B cell (primary cell): Measurements from ENCODE around the gene BRINP3. TPM values are rescaled to one million over a fixed set of nuclear protein-coding genes. Genes with fewer than 3 reads are reported as not detected.

Source experiments
- ATAC-seq: fragments of 200-7000 bp; cut with Tn5 transposase; one replicate; pipeline ENCODE4 v1.10.0; 2021; ENCODE audit warnings: low read depth, mild to moderate bottlenecking, moderate number of reproducible peaks, moderate library complexity
- CTCF ChIA-PET: fragments of 350-600 bp; sonication (Branson Sonifier 250); formaldehyde crosslinking; loops from one replicate; lab custom pipeline; 2021; ENCODE audit warnings: antibody characterized with exemption, inconsistent platforms; lab: Charles Lee
- POLR2A ChIA-PET: fragments of 350-600 bp; sonication (Branson Sonifier 250); formaldehyde crosslinking; loops from one replicate; lab custom pipeline; 2021; ENCODE audit warnings: antibody characterized with exemption; lab: Charles Lee
- DNase-seq: peaks from one replicate; pipeline ENCODE4 v3.0.0; 2013
- H2AFZ ChIP-seq: 2 replicates; pipeline ENCODE4 v1.6.1; 2012; ENCODE audit warnings: mild to moderate bottlenecking, low read depth, low read length; ENCODE audit not compliant: insufficient read depth, poor library complexity, severe bottlenecking
- H3K27ac ChIP-seq, 2 donors: 1 replicate in 1 of 2; 2 replicates in 1 of 2; pipeline ENCODE4 v1.5.1; 2012 to 2013; ENCODE audit warnings: low read length in 2 of 2, mild to moderate bottlenecking in 2 of 2, moderate library complexity in 1 of 2
- H3K27me3 ChIP-seq, 4 experiments: fragments of 200-600 bp in 1 of 4; sonication (generic) in 1 of 4; replicated peaks in 1 of 4; 1 replicate in 2 of 4; 2 replicates in 2 of 4; pipeline versions ENCODE4 v1.6.1 to v1.7.0; 2013 to 2016; ENCODE audit warnings: low read length in 3 of 4, mild to moderate bottlenecking in 2 of 4, mixed read lengths in 1 of 4, moderate library complexity in 1 of 4; ENCODE audit not compliant: insufficient read depth in 4 of 4, control insufficient read depth in 3 of 4; ENCODE audit errors: control extremely low read depth in 1 of 4
- H3K36me3 ChIP-seq, 2 experiments: replicated peaks in 1 of 2; 1 replicate in 1 of 2; 2 replicates in 1 of 2; pipeline versions ENCODE4 v1.6.1 to v1.7.1; 2013; ENCODE audit warnings: low read length in 1 of 2; ENCODE audit not compliant: insufficient read depth in 2 of 2, control insufficient read depth in 1 of 2; ENCODE audit errors: control extremely low read depth in 1 of 2, extremely low read depth in 1 of 2
- H3K4me1 ChIP-seq, 2 donors: fragments of 200-600 bp in 1 of 2; sonication (generic) in 1 of 2; 1 replicate in 1 of 2; 2 replicates in 1 of 2; pipeline versions ENCODE4 v1.5.1 to v1.6.1; 2013 to 2017; ENCODE audit warnings: low read length in 2 of 2; ENCODE audit not compliant: control insufficient read depth in 2 of 2, insufficient read depth in 2 of 2
- H3K4me2 ChIP-seq: replicated peaks from 2 replicates; pipeline ENCODE3; 2012; ENCODE audit warnings: mild to moderate bottlenecking, low read depth, low read length; ENCODE audit not compliant: poor library complexity, severe bottlenecking
- H3K4me3 ChIP-seq, 5 experiments: fragments of 200-600 bp in 1 of 5; sonication (generic) in 1 of 5; 1 replicate in 3 of 5; 2 replicates in 2 of 5; pipeline versions ENCODE4 v1.5.1 to v1.7.0; 2011 to 2016; ENCODE audit warnings: low read length in 4 of 5, mild to moderate bottlenecking in 4 of 5, low read depth in 2 of 5, control low read depth in 1 of 5, moderate library complexity in 1 of 5; ENCODE audit not compliant: insufficient read depth in 1 of 5; ENCODE audit errors: control extremely low read depth in 1 of 5, extremely low read depth in 1 of 5
- H3K79me2 ChIP-seq: fragments of 200-600 bp; sonication (generic); one replicate; pipeline ENCODE4 v1.6.0; 2016; ENCODE audit warnings: low read length; ENCODE audit not compliant: control insufficient read depth, insufficient read depth
- H3K9ac ChIP-seq: fragments of 200-600 bp; sonication (generic); 2 replicates; pipeline ENCODE4 v1.6.1; 2017; ENCODE audit warnings: mild to moderate bottlenecking, low read length, moderate library complexity
- H3K9me3 ChIP-seq, 3 donors: one replicate each; pipeline versions ENCODE4 v1.6.1 to v1.7.1; 2013; ENCODE audit warnings: low read length in 2 of 3; ENCODE audit not compliant: control insufficient read depth in 2 of 3, insufficient read depth in 1 of 3; ENCODE audit errors: control extremely low read depth in 1 of 3
- H4K20me1 ChIP-seq: 2 replicates; pipeline ENCODE4 v1.6.0; 2012; ENCODE audit warnings: mild to moderate bottlenecking, low read length; ENCODE audit not compliant: insufficient read depth, control insufficient read depth, poor library complexity, severe bottlenecking
- H3K27ac Mint-ChIP-seq: one replicate; pipeline ENCODE4 v1.8.0; 2021; ENCODE audit warnings: mixed read lengths
- H3K27me3 Mint-ChIP-seq: one replicate; pipeline ENCODE4 v1.8.0; 2021; ENCODE audit warnings: mixed read lengths
- H3K4me1 Mint-ChIP-seq: one replicate; pipeline ENCODE4 v1.8.0; 2021; ENCODE audit warnings: mixed read lengths
- H3K4me3 Mint-ChIP-seq: one replicate; pipeline ENCODE4 v1.8.0; 2021; ENCODE audit warnings: mixed read lengths
- H3K9me3 Mint-ChIP-seq: one replicate; pipeline ENCODE4 v1.8.0; 2022; ENCODE audit warnings: mixed read lengths; ENCODE audit not compliant: insufficient read depth
- CTCF ChIP-seq: fragments of 200-600 bp; IDR thresholded peaks from one replicate; pipeline ENCODE4 v1.8.0; 2022; ENCODE audit warnings: antibody characterized with exemption, mild to moderate bottlenecking
- EZH2 ChIP-seq: IDR thresholded peaks from 2 replicates; pipeline ENCODE4 v1.6.1; 2012; ENCODE audit warnings: borderline replicate concordance, low read depth, mild to moderate bottlenecking, moderate library complexity, low read length; ENCODE audit not compliant: insufficient read depth, poor library complexity, severe bottlenecking
- WGBS: methylation state at CpG from one replicate; pipeline ENCODE4 v1.1.5; 2013; ENCODE audit warnings: missing lambda C conversion rate; ENCODE audit not compliant: insufficient coverage; 5-methylcytosine and 5-hydroxymethylcytosine counted together
- intact Hi-C: fragments of 100-400 bp; cut with micrococcal nuclease; formaldehyde crosslinking; loops from one replicate; pipeline ENCODE4 v1.10.0; 2022
- polyA plus RNA-seq: library from polyadenylated mRNA; depleted of rRNA; stranded (reverse); fragments of >200 nt; gene quantifications from 2 replicates; pipeline ENCODE4 v1.2.3, GENCODE V29; 2012
- total RNA-seq, 2 donors: library from RNA; stranded (reverse); fragments of 120-200 nt in 1 of 2; gene quantifications; 1 replicate in 1 of 2; 2 replicates in 1 of 2; pipeline versions ENCODE4 v1.2.3 to v1.2.4, GENCODE V29; 2013 to 2022

Gene BRINP3
- total and polyA plus RNA-seq, 2 donors (not counting 1 experiment from before 2014, with no cell fraction given), result not detected

- H3K27me3 ChIP-seq, result no peaks in the 10 kb centered on the region
- H3K9ac ChIP-seq, result no peak overlapping the region
- Mint-ChIP-seq H3K9me3 (no peaks in the 10 kb centered on the region), H3K27ac (no peak overlapping the region), H3K4me1 (no peaks in the 10 kb centered on the region), H3K27me3 (no peaks in the 10 kb centered on the region), H3K4me3 (no peak overlapping the region)
- no peak overlapping the region for H3K27ac ChIP-seq
- no peak overlapping the region for H3K4me3 ChIP-seq
- DNase-seq (no peak), ATAC-seq (no peak)
- no peaks in the 10 kb centered on the region for H3K4me1 ChIP-seq
- no peaks in the 10 kb centered on the region for H4K20me1 ChIP-seq
- no peak for TF ChIP-seq EZH2
- TF ChIP-seq CTCF, result no peak
- CTCF ChIA-PET, result no interaction called here
- no peaks in the 10 kb centered on the region for H3K36me3 ChIP-seq
- intact Hi-C loops, result no loop called here
- no peaks in the 10 kb centered on the region for H3K79me2 ChIP-seq
- H2AFZ ChIP-seq, result no peak overlapping the region
- H3K9me3 ChIP-seq, result no peaks in the 10 kb centered on the region
- no CpG with 5 or more reads among the region's 2 CpGs for WGBS
- H3K4me2 ChIP-seq, result no peak overlapping the region
- POLR2A ChIA-PET, result no interaction called here
These were observed 187.8 kb downstream of the BRINP3 start for GRCh38 chr1:190289897-190290296.

GRCh38 chr1:190286111-190286510 lies 191.6 kb downstream of the BRINP3 start:
- no peaks in the 10 kb centered on the region for H3K9me3 ChIP-seq
- ChIA-PET POLR2A (no interaction called here), CTCF (no interaction called here)
- H3K4me2 ChIP-seq, result no peak overlapping the region
- DNase-seq (no peak), ATAC-seq (no peak)
- Mint-ChIP-seq H3K4me3 (no peak overlapping the region), H3K27me3 (no peaks in the 10 kb centered on the region), H3K27ac (no peak overlapping the region), H3K4me1 (no peaks in the 10 kb centered on the region), H3K9me3 (no peaks in the 10 kb centered on the region)
- H4K20me1 ChIP-seq, result no peaks in the 10 kb centered on the region
- H3K9ac ChIP-seq, result no peak overlapping the region
- no peak overlapping the region for H2AFZ ChIP-seq
- intact Hi-C loops, result no loop called here
- WGBS, result no CpG with 5 or more reads among the region's 1 CpG
- H3K36me3 ChIP-seq, result no peaks in the 10 kb centered on the region
- no peaks in the 10 kb centered on the region for H3K79me2 ChIP-seq
- H3K4me1 ChIP-seq, result no peaks in the 10 kb centered on the region
- no peak overlapping the region for H3K27ac ChIP-seq
- no peaks in the 10 kb centered on the region for H3K27me3 ChIP-seq
- TF ChIP-seq EZH2 (no peak), CTCF (no peak)
- no peak overlapping the region for H3K4me3 ChIP-seq
